ENCODE data around the gene EXD3. TPM values are rescaled to one million over a fixed set of nuclear protein-coding genes. Genes with fewer than 3 reads are reported as not detected.

EXD3 gene
- total RNA-seq, 2 experiments from 2014 or later = 8.1 to 9.0 TPM

DNA sequence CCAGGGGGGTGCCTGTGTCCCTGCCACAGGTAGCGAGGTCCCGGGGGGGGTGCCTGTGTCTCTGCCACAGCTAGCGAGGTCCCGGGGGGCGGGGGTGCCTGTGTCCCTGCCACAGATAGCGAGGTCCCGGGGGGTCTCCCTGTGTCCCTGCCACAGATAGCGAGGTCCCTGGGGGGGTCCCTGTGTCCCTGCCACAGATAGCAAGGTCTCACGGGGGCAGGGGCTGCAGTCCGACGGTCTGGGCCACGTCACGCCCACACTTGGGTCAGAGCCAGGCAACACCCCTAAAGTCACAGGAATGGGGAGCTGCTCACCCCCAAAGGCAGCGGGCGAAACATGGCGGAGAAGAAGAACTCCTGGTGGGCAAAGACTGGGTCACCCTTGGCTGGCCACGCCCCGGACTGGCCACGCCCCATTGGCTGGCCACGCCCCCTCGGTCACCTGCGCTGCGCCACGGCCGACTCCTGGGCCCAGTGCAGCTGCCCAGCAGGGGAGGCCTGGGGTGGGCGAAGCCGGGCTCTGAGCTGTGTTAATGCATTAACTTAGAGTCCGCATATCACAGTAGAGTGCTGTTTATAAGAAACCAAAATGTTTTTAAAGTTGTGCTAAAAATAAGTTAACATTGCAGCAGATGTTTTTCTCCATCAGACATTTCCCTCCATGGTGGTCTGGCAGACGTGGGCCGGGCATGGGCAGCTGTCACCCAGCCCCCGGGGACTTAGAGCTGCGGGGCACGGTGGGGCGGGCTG lies 7.2 kb upstream of the EXD3 start:
- TF ChIP-seq, protein P1, sequence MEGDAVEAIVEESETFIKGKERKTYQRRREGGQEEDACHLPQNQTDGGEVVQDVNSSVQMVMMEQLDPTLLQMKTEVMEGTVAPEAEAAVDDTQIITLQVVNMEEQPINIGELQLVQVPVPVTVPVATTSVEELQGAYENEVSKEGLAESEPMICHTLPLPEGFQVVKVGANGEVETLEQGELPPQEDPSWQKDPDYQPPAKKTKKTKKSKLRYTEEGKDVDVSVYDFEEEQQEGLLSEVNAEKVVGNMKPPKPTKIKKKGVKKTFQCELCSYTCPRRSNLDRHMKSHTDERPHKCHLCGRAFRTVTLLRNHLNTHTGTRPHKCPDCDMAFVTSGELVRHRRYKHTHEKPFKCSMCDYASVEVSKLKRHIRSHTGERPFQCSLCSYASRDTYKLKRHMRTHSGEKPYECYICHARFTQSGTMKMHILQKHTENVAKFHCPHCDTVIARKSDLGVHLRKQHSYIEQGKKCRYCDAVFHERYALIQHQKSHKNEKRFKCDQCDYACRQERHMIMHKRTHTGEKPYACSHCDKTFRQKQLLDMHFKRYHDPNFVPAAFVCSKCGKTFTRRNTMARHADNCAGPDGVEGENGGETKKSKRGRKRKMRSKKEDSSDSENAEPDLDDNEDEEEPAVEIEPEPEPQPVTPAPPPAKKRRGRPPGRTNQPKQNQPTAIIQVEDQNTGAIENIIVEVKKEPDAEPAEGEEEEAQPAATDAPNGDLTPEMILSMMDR (IDR thresholded peaks at IDR 0.05) = no peak
- no peak overlapping the region for H3K4me3 Mint-ChIP-seq
- no peaks in the 10 kb centered on the region for H3K9me3 Mint-ChIP-seq
- intact Hi-C loops (cut with micrococcal nuclease) = no loop called here
- CTCF ChIA-PET = interaction anchor here (1.1 kb wide), 1 partner anchor 14 kb away, joined by 3 read pairs; no protein-coding TSS in a partner anchor
- DNase-seq = no peak
- POLR2A ChIA-PET = interaction anchor here (1.1 kb wide), 1 partner anchor 106 kb away, joined by 3 read pairs; no protein-coding TSS in a partner anchor
- no peaks in the 10 kb centered on the region for H3K36me3 Mint-ChIP-seq (ENCODE audit: low read depth)
- no peaks in the 10 kb centered on the region for H3K27me3 Mint-ChIP-seq
- H3K4me1 Mint-ChIP-seq (ENCODE audit: low read depth) = no peaks in the 10 kb centered on the region
- no peak overlapping the region for H3K27ac Mint-ChIP-seq
- no peak for ATAC-seq

- Mint-ChIP-seq H3K4me1 (ENCODE audit: low read depth) (no peaks in the 10 kb centered on the region), H3K27me3 (no peaks in the 10 kb centered on the region), H3K36me3 (ENCODE audit: low read depth) (no peaks in the 10 kb centered on the region), H3K27ac (no peak overlapping the region), H3K9me3 (no peaks in the 10 kb centered on the region), H3K4me3 (no peak overlapping the region)
- ATAC-seq = no peak
- POLR2A ChIA-PET = no interaction called here
- CTCF ChIA-PET = no interaction called here
- TF ChIP-seq, protein P1 (IDR thresholded peaks at IDR 0.05) = no peak
- no peak for DNase-seq
- intact Hi-C loops (cut with micrococcal nuclease) = no loop called here
Measured at GRCh38 chr9:137429546-137429890, 6.6 kb upstream of the EXD3 start.

- ATAC-seq (no peak), DNase-seq (no peak)
- no peaks in the 10 kb centered on the region for H3K36me3 Mint-ChIP-seq (ENCODE audit: low read depth)
- H3K27ac Mint-ChIP-seq = no peak overlapping the region
- no peaks in the 10 kb centered on the region for H3K4me1 Mint-ChIP-seq (ENCODE audit: low read depth)
- H3K9me3 Mint-ChIP-seq = no peaks in the 10 kb centered on the region
- TF ChIP-seq, protein P1 (IDR thresholded peaks at IDR 0.05) = no peak
- CTCF ChIA-PET = no interaction called here
- no peaks in the 10 kb centered on the region for H3K27me3 Mint-ChIP-seq
- H3K4me3 Mint-ChIP-seq = no peak overlapping the region
- POLR2A ChIA-PET = interaction anchor here (0.7 kb wide), 1 partner anchor 13 kb away, joined by 3 read pairs; no protein-coding TSS in a partner anchor
- intact Hi-C loops (cut with micrococcal nuclease) = no loop called here
Measured at GRCh38 chr9:137428841-137429545, 6.0 kb upstream of the EXD3 start.

DNA sequence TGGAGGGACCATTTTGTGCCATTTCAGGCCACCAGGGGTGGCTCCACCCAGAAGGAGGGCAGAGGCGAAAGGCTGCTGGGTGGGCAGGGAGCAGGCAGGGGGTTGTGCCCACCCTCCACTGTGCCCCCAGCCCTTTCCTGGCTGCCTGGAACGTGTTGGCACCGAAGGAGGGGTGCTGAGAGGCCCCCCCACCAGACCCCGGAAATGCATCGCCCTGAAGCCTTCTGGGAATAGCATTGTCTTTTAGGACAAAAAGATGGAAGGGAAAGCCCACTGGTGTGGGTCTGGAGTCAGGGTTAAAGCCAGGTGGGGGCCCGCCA lies 5.3 kb upstream of the EXD3 start:
- no peaks in the 10 kb centered on the region for H3K4me1 Mint-ChIP-seq (ENCODE audit: low read depth)
- H3K27ac Mint-ChIP-seq = no peak overlapping the region
- intact Hi-C loops (cut with micrococcal nuclease) = no loop called here
- POLR2A ChIA-PET = interaction anchor here (0.7 kb wide), 1 partner anchor 13 kb away, joined by 3 read pairs; no protein-coding TSS in a partner anchor
- TF ChIP-seq, protein P1 (IDR thresholded peaks at IDR 0.05) = no peak
- H3K36me3 Mint-ChIP-seq (ENCODE audit: low read depth) = no peaks in the 10 kb centered on the region
- no peak overlapping the region for H3K4me3 Mint-ChIP-seq
- DNase-seq = no peak
- no peaks in the 10 kb centered on the region for H3K9me3 Mint-ChIP-seq
- CTCF ChIA-PET = no interaction called here
- no peak for ATAC-seq
- H3K27me3 Mint-ChIP-seq = no peaks in the 10 kb centered on the region
